ENCODE results near the gene GPER1. TPM values are rescaled to one million over a fixed set of nuclear protein-coding genes. Genes with fewer than 3 reads are reported as not detected.
A peak's percentile ranks its signal among the peaks of the same experiment; 100 is the strongest.

Gene GPER1
- total and polyA plus RNA-seq, 2 donors (not counting 3 experiments of a cell fraction or from before 2014, with no cell fraction given): 0.77 to 2.3 TPM

DNA sequence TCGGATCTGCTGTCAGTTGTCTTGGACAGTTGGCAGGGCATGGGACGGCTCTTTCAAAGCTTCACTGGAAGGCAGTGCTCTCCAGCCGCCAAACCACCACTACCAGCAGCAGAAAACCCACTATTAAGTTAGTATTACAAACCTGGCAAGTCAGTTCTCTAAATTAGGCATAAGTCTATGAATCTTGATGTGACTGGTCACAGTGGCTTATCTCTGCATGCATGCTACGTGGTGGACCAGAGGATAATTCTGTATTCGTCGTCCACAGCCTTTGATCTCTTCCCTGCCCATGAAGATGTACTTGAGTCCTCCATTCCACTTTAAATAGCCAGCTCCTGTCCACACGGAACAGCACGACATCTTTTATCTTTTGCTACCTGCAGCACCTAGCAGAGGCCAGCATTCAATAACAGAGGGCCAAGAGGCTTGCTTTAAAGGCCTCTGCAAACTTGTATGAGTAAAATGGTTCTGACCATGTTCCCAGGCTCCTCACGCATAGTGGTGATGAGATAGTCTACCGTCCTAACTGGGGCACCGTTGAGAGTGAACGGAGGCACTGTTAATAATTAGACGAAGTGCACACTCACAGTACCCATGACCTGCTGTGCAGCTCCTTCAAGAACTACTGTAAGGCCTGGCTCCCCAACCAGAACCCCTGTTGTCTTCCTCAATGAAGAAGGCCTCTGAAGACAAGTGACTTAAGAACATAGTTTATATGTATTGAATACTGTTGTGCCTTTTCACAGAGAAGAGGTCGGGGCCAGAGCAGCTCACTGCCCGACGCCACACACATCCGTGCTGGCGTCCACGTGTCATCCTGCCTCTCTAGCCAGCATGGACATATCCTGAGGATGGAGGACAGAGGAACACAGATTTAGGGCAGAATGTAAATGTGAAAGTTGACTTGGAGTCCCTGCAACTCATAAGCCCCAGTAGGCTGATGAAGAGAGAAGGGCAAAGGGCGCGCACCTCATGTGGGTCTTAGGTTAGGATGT is 42.5 kb upstream of the GPER1 start:
- Histone ChIP-seq H3K4me3 (replicated peaks in 1 of 3; ENCODE audit: insufficient read depth in 1 of 3, low read depth in 1 of 3, low read length in 3 of 3) (peak overlapping the region in 2 of 3 experiments; percentile 41 to 67), H3K27me3 (ENCODE audit: control insufficient read depth in 2 of 2, insufficient read depth in 2 of 2, low read length in 2 of 2) (no peaks in the 10 kb centered on the region), H3K4me1 (ENCODE audit: control insufficient read depth, extremely low read depth, insufficient read depth, low read length) (peaks cover 32% of the 10 kb centered on the region), H3K9ac (replicated peaks; ENCODE audit: extremely low read depth, insufficient read depth, low read length) (peak overlapping the region; percentile 75), H3K9me1 (replicated peaks; ENCODE audit: control insufficient read depth, extremely low read depth, insufficient read depth, low read length) (no peaks in the 10 kb centered on the region), H3K27ac (ENCODE audit: insufficient read depth, low read depth, low read length) (no peak overlapping the region), H2AFZ (ENCODE audit: low read depth, low read length) (no peak overlapping the region), H4K20me1 (replicated peaks; ENCODE audit: control insufficient read depth, extremely low read depth, insufficient read depth, low read length) (no peaks in the 10 kb centered on the region), H3K79me2 (ENCODE audit: control insufficient read depth, insufficient read depth, low read length) (no peaks in the 10 kb centered on the region), H3K4me2 (ENCODE audit: insufficient read depth, low read length) (peak overlapping the region; percentile 66), H3K36me3 (ENCODE audit: control insufficient read depth in 2 of 2, extremely low read depth in 1 of 2, insufficient read depth in 2 of 2, low read length in 2 of 2) (no peaks in the 10 kb centered on the region), H3K9me3 (replicated peaks; ENCODE audit: control insufficient read depth, insufficient read depth, low read length) (no peaks in the 10 kb centered on the region)
- ChIA-PET POLR2A (no interaction called here), CTCF (interaction anchor here (1.0 to 4.6 kb wide), 9 partner anchors 8 to 57 kb away, joined by 4 to 46 read pairs (median 11); no protein-coding TSS in a partner anchor)
- intact Hi-C loops (cut with micrococcal nuclease): loop anchor here (2.0 kb wide), 1 partner anchor 15 kb away; no protein-coding TSS in a partner anchor
- DNase-seq (ENCODE audit: low read depth, low spot score): no peak
- peak; percentile 33 for TF ChIP-seq EZH2 (IDR thresholded peaks at IDR 0.05; ENCODE audit: borderline replicate concordance, low read depth, low read length, severe bottlenecking)
- no peak for TF ChIP-seq JUN (IDR thresholded peaks at IDR 0.05; ENCODE audit: borderline replicate concordance, insufficient read depth, insufficient read length, low read depth)
- TSS peak; percentile 22 for BruUV-seq (replicated peaks)
- no peak for FAIRE-seq
- dilution Hi-C loops (cut with MboI; ENCODE audit: extremely low pct_ligation_motif_present, low sequenced_read_pairs): no loop called here

DNA sequence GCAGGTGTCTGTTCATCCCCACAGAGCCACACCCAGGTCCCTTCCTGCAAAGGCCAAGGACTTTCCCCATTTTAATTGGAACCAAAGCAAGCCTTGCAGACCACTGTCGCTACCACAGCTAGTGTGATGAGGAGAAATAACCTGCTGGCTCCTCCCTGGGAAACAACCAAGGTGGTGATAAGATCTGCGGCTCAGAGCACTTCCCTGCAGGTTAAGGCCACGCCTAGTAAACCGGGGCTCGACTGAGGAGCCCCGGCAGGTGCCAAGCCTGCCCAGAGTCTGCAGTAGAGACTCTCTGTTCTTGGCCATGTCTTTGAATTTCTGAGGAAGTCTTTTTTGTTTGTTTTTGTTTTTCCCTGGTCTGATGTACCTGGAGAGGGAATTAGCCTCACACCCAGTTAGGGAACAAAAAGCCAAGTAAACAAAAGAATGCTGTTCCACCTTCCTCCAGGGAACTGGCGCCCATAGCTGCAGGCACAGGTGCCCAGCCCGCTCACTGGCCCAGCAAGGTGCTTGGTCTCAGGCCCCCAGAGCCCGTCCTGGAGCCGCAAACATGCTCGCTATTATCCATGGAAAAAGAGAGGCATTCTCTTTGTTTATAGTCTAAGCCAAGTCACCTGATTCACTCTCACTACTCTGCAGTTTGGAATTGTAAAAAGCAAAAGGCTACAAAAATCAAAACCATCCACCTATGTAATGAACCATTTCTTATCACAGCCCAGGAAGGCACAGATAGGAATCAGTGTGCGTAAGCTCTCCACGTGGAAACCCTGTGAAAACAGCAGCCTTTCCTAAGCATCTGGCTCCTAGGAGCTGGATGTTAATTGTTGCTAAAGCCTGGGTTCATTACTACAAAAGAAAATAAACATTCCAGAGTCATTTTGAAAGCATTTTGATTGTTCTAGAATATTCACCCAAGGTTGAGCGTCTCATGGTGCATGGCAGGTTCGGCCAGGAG is 40.9 kb upstream of the GPER1 start:
- H4K20me1 ChIP-seq (replicated peaks; ENCODE audit: control insufficient read depth, extremely low read depth, insufficient read depth, low read length): no peaks in the 10 kb centered on the region
- dilution Hi-C loops (cut with MboI; ENCODE audit: extremely low pct_ligation_motif_present, low sequenced_read_pairs) (no loop called here), intact Hi-C loops (cut with micrococcal nuclease) (no loop called here)
- H3K4me2 ChIP-seq (ENCODE audit: insufficient read depth, low read length): no peak overlapping the region
- no peak for FAIRE-seq
- H3K4me1 ChIP-seq (ENCODE audit: control insufficient read depth, extremely low read depth, insufficient read depth, low read length): peaks cover 32% of the 10 kb centered on the region
- no peaks in the 10 kb centered on the region for H3K9me3 ChIP-seq (replicated peaks; ENCODE audit: control insufficient read depth, insufficient read depth, low read length)
- H3K36me3 ChIP-seq (ENCODE audit: control insufficient read depth in 2 of 2, extremely low read depth in 1 of 2, insufficient read depth in 2 of 2, low read length in 2 of 2): no peaks in the 10 kb centered on the region
- H3K79me2 ChIP-seq (ENCODE audit: control insufficient read depth, insufficient read depth, low read length): no peaks in the 10 kb centered on the region
- no peaks in the 10 kb centered on the region for H3K27me3 ChIP-seq (ENCODE audit: control insufficient read depth in 2 of 2, insufficient read depth in 2 of 2, low read length in 2 of 2)
- no peak for TF ChIP-seq POLR2AphosphoS5 (IDR thresholded peaks at IDR 0.05; ENCODE audit: insufficient read depth, low read depth, low read length)
- TF ChIP-seq FOS (IDR thresholded peaks at IDR 0.05; ENCODE audit: borderline replicate concordance, insufficient read depth, low read length): no peak
- no peak for TF ChIP-seq POLR2A (IDR thresholded peaks at IDR 0.05; ENCODE audit: low read depth, low read length)
- TF ChIP-seq MAX (IDR thresholded peaks at IDR 0.05; ENCODE audit: insufficient read depth, insufficient read length): no peak
- TF ChIP-seq CTCF (IDR thresholded peaks at IDR 0.05; ENCODE audit: extremely low read depth in 1 of 2, insufficient read depth in 1 of 2, low read depth in 1 of 2, low read length in 2 of 2): no peak
- no peak for TF ChIP-seq MYC (IDR thresholded peaks at IDR 0.05; ENCODE audit: low read depth, low read length)
- no peak for TF ChIP-seq GATA2 (IDR thresholded peaks at IDR 0.05; ENCODE audit: insufficient read depth, insufficient read length, low read depth, low read length)
- no peak overlapping the region for H3K9ac ChIP-seq (replicated peaks; ENCODE audit: extremely low read depth, insufficient read depth, low read length)
- DNase-seq (ENCODE audit: low read depth, low spot score): no peak
- H3K4me3 ChIP-seq (replicated peaks in 1 of 3; ENCODE audit: insufficient read depth in 1 of 3, low read depth in 1 of 3, low read length in 3 of 3): no peak overlapping the region
- no peak overlapping the region for H2AFZ ChIP-seq (ENCODE audit: low read depth, low read length)
- no peak overlapping the region for H3K27ac ChIP-seq (ENCODE audit: insufficient read depth, low read depth, low read length)
- BruUV-seq (replicated peaks): no TSS peak
- CTCF ChIA-PET: interaction anchor here (1.4 to 4.9 kb wide), 2 partner anchors 19 to 54 kb away, joined by 10 to 23 read pairs; no protein-coding TSS in a partner anchor
- H3K9me1 ChIP-seq (replicated peaks; ENCODE audit: control insufficient read depth, extremely low read depth, insufficient read depth, low read length): no peaks in the 10 kb centered on the region
- POLR2A ChIA-PET: no interaction called here
